GM18520 (cell line): ENCODE data around the gene MDM2.
"Not testable (repeated sequence)": the region's sequence is repeated elsewhere in the genome, so short reads cannot be mapped to it uniquely, and the experiment has no call there.

Experiments used
- ATAC-seq: cut with Tn5 transposase; IDR thresholded peaks from one replicate; pipeline ENCODE4 v1.9.1; 2021; ENCODE audit not compliant: unreplicated experiment

The MDM2 gene

GRCh38 chr12:68804657-68805591, 3.1 kb upstream of the MDM2 start:
- no peak for ATAC-seq

DNA sequence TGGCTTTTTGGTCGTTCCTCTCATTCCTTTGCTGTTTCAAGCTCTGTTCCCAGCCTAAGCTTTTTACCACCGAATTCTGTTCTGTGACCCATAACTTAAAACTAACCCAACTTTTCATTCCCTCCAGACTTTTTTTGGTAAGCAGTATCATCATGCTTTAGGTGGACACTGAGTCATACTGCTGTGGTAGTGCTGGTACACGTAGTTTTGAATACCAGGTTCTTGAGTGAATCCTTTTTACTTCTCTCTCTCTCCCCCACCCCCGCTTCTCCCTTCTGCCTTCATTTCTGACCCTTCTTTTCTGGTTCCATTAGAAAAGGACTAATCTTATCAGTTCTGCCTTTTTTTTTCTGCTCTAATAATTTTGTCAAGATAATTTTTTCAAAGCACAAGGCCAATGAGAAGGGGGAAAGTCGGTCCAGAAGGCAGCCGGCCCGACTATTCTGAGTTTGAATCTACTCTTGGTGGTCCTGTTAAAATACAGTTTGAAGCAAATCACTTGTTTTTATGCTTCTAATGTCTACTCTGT, 2.3 kb upstream of the MDM2 start:
- no peak for ATAC-seq

GRCh38 chr12:68806488-68807237, 1.3 kb upstream of the MDM2 start:
- ATAC-seq = no peak

DNA sequence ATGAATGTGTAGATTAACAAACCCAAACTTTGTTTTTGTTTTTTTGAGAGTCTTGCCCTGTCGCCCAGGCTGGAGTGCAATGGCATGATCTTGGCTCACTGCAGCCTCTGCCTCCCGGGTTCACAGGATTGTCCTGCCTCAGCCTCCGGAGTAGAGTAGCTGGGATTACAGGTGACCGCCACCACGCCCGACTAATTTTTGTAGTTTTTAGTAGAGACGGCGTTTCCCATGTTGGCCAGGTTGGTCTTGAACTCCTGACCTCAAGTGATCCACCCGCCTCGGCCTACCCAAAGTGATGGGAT, 752 bp upstream of the MDM2 start:
- ATAC-seq = not testable (repeated sequence)

DNA sequence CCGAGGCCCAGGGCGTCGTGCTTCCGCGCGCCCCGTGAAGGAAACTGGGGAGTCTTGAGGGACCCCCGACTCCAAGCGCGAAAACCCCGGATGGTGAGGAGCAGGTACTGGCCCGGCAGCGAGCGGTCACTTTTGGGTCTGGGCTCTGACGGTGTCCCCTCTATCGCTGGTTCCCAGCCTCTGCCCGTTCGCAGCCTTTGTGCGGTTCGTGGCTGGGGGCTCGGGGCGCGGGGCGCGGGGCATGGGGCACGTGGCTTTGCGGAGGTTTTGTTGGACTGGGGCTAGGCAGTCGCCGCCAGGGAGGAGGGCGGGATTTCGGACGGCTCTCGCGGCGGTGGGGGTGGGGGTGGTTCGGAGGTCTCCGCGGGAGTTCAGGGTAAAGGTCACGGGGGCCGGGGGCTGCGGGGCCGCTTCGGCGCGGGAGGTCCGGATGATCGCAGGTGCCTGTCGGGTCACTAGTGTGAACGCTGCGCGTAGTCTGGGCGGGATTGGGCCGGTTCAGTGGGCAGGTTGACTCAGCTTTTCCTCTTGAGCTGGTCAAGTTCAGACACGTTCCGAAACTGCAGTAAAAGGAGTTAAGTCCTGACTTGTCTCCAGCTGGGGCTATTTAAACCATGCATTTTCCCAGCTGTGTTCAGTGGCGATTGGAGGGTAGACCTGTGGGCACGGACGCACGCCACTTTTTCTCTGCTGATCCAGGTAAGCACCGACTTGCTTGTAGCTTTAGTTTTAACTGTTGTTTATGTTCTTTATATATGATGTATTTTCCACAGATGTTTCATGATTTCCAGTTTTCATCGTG, 612 bp downstream of the MDM2 start:
- peak; percentile 46 for ATAC-seq

- ATAC-seq = no peak
Observed at GRCh38 chr12:68809190-68810026, 1.4 kb downstream of the MDM2 start.

- ATAC-seq = not testable (repeated sequence)
Observed at GRCh38 chr12:68810027-68810389, 2.0 kb downstream of the MDM2 start.

DNA sequence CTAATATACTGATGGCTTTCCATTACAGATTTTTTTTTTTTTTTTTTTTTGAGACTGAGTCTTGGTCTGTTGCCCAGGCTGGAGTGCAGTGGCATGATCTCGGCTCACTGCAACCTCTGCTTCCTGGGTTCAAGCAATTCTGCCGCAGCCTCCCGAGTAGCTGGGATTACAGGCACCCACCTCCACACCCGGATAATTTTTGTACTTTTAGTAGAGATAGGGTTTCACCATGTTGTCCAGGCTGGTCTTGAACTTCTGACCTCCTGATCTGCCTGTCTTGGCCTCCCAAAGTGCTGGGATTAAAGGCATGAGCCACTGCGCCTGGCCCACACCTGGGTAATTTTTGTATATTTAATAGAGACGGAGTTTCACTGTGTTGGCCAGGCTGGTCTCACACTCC, 3.6 kb downstream of the MDM2 start:
- ATAC-seq = not testable (repeated sequence)

DNA sequence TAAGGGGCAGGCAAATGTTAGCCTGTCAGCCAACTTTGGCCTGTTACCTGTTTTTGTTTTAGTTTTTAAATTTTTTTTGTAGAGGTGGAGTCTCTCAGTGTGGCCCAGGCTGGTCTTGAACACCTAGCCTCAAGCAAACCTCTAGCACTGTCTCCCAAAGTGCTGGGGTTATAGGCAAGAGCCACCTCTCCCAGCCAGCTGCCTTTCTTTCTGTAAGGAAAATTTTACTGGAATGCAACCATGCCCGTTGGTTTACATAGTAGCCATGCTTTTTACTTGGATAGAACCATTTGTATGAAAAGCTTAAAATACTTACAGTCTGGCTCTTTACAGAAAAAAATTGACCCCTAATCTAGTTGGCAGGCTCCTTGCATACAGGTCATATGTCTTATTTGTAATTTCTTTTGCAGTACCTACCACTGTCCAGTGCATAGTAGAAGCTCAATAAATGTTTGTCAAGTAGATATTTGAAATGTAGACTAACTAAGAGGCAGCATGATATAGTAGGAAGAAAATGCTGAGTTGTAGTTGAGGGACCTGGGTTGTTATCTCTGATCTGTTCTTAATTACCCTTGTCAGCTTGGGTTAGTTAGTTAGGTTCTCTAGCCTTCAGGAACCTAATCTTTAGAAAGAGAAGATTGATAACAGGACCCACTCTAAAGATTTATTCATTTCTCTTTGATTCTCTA, 4.7 kb downstream of the MDM2 start:
- ATAC-seq = no peak

- ATAC-seq = no peak
Observed at GRCh38 chr12:68813242-68813593, 5.2 kb downstream of the MDM2 start.

GRCh38 chr12:68814490-68815231, 6.7 kb downstream of the MDM2 start:
- no peak for ATAC-seq

DNA sequence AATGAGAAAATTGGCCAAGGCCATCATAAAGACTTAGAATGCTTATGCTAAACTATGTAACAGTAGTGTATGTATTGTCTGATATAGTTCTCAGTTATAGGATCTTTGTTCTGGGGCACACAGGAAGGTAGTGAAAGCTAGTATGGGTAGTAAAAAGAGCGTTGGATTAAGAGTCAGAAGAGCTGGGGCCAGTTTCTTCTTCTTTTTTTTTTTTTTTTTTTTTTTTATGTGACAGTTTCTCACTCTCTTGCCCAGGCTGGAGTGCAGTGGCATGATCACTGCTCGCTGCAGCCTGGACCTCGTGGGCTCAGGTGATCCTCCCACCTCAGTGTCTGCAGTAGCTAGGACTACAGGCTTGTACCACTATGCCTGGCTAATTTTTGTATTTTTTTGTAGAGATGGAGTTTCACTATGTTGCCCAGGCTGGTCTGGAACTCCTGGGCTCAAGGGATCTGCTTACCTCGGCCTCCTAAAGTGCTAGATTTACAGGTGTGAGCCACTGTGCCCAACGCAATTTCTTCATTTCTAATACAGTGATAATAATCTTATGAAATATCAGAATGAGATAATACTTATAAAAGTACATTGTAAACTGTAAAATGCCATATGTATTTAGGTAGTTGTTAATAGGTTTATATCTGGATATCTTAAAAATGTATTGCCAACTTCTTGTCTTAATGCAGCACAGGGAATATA, 7.4 kb downstream of the MDM2 start:
- ATAC-seq = no peak

GRCh38 chr12:68815928-68816800, 8.2 kb downstream of the MDM2 start:
- ATAC-seq = no peak

GRCh38 chr12:68819481-68819880, 11.5 kb downstream of the MDM2 start:
- ATAC-seq = not testable (repeated sequence)

DNA sequence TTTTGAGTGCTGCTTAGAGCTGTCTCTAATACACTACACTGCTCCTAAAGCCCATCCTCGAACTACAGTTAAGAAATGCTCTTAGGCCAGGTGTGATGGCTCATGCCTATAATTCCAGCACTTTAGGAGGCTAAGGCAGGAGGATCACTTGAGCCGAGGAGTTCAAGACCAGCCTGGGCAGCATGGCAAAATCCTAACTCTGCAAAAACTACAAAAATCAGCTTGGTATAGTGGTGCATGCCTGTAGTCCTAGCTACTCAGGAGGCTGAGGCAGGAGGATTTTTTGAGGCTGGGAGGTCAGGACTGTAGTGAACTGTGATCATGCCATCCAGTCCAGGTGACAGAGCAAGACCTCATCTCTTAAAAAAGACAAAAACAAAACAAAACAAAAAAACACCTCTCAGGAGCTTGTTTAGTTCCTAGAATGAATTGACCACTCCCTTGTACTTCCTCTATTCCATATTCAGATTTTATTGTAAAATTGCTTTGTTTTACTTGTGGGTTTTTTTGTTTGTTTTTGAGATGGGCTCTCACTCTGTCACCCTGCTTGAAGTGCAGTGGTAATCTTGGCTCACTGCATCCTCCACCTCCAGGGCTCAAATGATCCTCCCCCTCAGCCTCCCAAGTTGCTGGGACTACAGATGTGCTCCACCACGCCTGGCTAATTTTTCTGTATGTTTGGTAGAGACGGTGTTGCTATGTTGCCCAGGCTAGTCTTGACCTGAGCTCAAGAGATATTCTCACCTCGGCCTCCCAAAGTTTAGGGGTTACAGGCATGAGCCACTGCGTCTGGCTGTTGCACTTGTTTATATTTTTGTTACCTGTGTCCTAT, 13.6 kb downstream of the MDM2 start:
- ATAC-seq = no peak

GRCh38 chr12:68823696-68824095, 15.7 kb downstream of the MDM2 start:
- ATAC-seq = no peak

DNA sequence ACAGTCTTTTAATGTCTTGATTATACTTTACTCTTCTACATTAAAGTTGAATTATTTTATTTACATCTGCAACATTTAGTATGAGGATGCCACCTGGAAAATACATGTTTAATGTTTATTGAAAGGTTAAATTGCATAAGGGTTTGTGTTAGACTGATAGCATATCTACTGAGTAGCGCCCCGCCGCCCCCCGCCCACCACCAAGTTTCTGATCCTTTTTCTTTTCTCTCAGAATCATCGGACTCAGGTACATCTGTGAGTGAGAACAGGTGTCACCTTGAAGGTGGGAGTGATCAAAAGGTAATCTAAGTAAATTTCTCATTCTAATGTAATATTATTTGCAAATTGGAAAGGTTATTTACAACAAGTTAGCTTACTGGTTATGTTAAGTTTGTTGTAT, 16.2 kb downstream of the MDM2 start:
- ATAC-seq = no peak
